Esophagus muscularis mucosa (tissue), 3 donors: ENCODE results near the gene DLG1.

Experiments used
- POLR2AphosphoS5 ChIP-seq, 2 donors: sonication (generic); formaldehyde crosslinking; IDR thresholded peaks; one replicate each; pipeline ENCODE4 v1.6.1; 2017; ENCODE audit warnings: antibody characterized with exemption in 2 of 2
- TF ChIP-seq, protein P1 (sequence below), 3 experiments: fragments of 200-600 bp in 2 of 3; fragments of 450-650 bp in 1 of 3; sonication (generic) in 2 of 3; IDR thresholded peaks; one replicate each; pipeline ENCODE4 v1.5.1; 2017 to 2019; ENCODE audit warnings: antibody characterized with exemption in 3 of 3, mild to moderate bottlenecking in 2 of 3, moderate library complexity in 1 of 3

DNA sequence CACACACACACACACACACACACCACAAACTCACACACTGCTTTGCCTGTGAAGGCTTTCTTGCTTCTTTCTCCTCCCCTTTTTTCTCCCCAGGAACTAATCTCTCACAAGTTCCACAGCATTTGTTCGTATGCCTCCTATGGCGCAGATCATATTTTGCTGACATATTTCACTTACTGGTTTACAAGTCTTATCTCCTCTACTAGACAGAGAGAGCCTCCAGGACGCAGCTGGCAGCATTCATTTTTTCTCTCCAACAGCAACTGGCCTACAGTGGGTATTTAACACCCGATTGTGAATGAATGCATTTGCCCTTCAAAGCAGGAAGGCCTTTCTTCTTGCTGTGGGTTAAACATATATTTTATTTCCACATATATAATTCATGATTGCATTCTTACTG, 47.0 kb upstream of the DLG1 start:
- no peak for TF ChIP-seq POLR2AphosphoS5 (IDR thresholded peaks at IDR 0.05)
- TF ChIP-seq, protein P1, sequence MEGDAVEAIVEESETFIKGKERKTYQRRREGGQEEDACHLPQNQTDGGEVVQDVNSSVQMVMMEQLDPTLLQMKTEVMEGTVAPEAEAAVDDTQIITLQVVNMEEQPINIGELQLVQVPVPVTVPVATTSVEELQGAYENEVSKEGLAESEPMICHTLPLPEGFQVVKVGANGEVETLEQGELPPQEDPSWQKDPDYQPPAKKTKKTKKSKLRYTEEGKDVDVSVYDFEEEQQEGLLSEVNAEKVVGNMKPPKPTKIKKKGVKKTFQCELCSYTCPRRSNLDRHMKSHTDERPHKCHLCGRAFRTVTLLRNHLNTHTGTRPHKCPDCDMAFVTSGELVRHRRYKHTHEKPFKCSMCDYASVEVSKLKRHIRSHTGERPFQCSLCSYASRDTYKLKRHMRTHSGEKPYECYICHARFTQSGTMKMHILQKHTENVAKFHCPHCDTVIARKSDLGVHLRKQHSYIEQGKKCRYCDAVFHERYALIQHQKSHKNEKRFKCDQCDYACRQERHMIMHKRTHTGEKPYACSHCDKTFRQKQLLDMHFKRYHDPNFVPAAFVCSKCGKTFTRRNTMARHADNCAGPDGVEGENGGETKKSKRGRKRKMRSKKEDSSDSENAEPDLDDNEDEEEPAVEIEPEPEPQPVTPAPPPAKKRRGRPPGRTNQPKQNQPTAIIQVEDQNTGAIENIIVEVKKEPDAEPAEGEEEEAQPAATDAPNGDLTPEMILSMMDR (IDR thresholded peaks at IDR 0.05) = no peak
